Mesenchymal stem cell (in vitro differentiated cells and primary cell): ENCODE data around the gene CUEDC2.

Source experiments
- DNase-seq: peaks from one replicate; pipeline ENCODE4 v3.0.0-alpha.2; 2013
- H2AFZ ChIP-seq: one replicate; pipeline ENCODE4 v1.6.1; 2013; ENCODE audit warnings: low read depth, mild to moderate bottlenecking, control low read depth, inconsistent platforms, low read length, moderate library complexity
- H2AK5ac ChIP-seq: 2 replicates; pipeline ENCODE4 v1.6.1; 2013; ENCODE audit warnings: low read length, moderate library complexity, mild to moderate bottlenecking, inconsistent platforms; ENCODE audit not compliant: severe bottlenecking
- H2BK120ac ChIP-seq: one replicate; pipeline ENCODE4 v1.6.1; 2013; ENCODE audit warnings: low read depth, mild to moderate bottlenecking, inconsistent platforms, low read length, moderate library complexity
- H2BK12ac ChIP-seq, 2 experiments: one replicate each; pipeline ENCODE4 v1.6.1; 2013; ENCODE audit warnings: inconsistent platforms in 2 of 2, low read length in 2 of 2, mild to moderate bottlenecking in 2 of 2, moderate library complexity in 2 of 2, control low read depth in 1 of 2
- H2BK15ac ChIP-seq: one replicate; pipeline ENCODE4 v1.6.1; 2013; ENCODE audit warnings: mild to moderate bottlenecking, low read depth, inconsistent platforms; ENCODE audit not compliant: poor library complexity, severe bottlenecking
- H2BK5ac ChIP-seq: 2 replicates; pipeline ENCODE4 v1.6.1; 2013; ENCODE audit warnings: low read depth, mild to moderate bottlenecking, low read length, control low read depth, inconsistent platforms; ENCODE audit not compliant: poor library complexity, severe bottlenecking
- H3K14ac ChIP-seq, 2 experiments: one replicate each; pipeline ENCODE4 v1.6.1; 2013; ENCODE audit warnings: inconsistent platforms in 2 of 2, low read length in 2 of 2, control low read depth in 1 of 2, mild to moderate bottlenecking in 1 of 2, moderate library complexity in 1 of 2
- H3K18ac ChIP-seq, 2 experiments: one replicate each; pipeline ENCODE4 v1.6.1; 2013; ENCODE audit warnings: inconsistent platforms in 2 of 2, low read length in 2 of 2, control low read depth in 1 of 2, low read depth in 1 of 2, mild to moderate bottlenecking in 1 of 2
- H3K23ac ChIP-seq, 2 experiments: one replicate each; pipeline ENCODE4 v1.6.1; 2013; ENCODE audit warnings: inconsistent platforms in 2 of 2, low read length in 2 of 2, mild to moderate bottlenecking in 2 of 2, moderate library complexity in 2 of 2, control low read depth in 1 of 2
- H3K27ac ChIP-seq: 2 replicates; pipeline ENCODE4 v1.5.1; 2013; ENCODE audit warnings: mild to moderate bottlenecking, moderate library complexity, low read length, control low read depth, inconsistent platforms; ENCODE audit not compliant: poor library complexity, severe bottlenecking
- H3K27me3 ChIP-seq, 2 experiments: 2 replicates each; pipeline versions ENCODE4 v1.6.1 to v1.7.0; 2013; ENCODE audit warnings: low read length in 2 of 2, mild to moderate bottlenecking in 2 of 2, moderate library complexity in 2 of 2, control low read depth in 1 of 2, inconsistent platforms in 1 of 2; ENCODE audit not compliant: control insufficient read depth in 1 of 2, insufficient read depth in 1 of 2
- H3K36me3 ChIP-seq, 2 experiments: 2 replicates each; pipeline versions ENCODE4 v1.6.1 to v1.7.0; 2013; ENCODE audit warnings: low read length in 2 of 2, control low read depth in 1 of 2, inconsistent platforms in 1 of 2, low read depth in 1 of 2, mild to moderate bottlenecking in 1 of 2; ENCODE audit not compliant: insufficient read depth in 2 of 2, control insufficient read depth in 1 of 2
- H3K4ac ChIP-seq, 2 experiments: one replicate each; pipeline ENCODE4 v1.6.1; 2013; ENCODE audit warnings: inconsistent platforms in 2 of 2, low read length in 2 of 2, mild to moderate bottlenecking in 2 of 2, moderate library complexity in 2 of 2, control low read depth in 1 of 2, low read depth in 1 of 2
- H3K4me1 ChIP-seq: 2 replicates; pipeline ENCODE4 v1.6.1; 2013; ENCODE audit warnings: low read depth, low read length, control low read depth; ENCODE audit not compliant: control insufficient read depth, insufficient read depth
- H3K4me2 ChIP-seq: 2 replicates; pipeline ENCODE4 v1.6.1; 2013; ENCODE audit warnings: low read length, mild to moderate bottlenecking, inconsistent platforms; ENCODE audit not compliant: poor library complexity, severe bottlenecking
- H3K4me3 ChIP-seq, 2 experiments: 2 replicates each; pipeline versions ENCODE4 v1.5.1 to v1.7.0; 2013; ENCODE audit warnings: low read length in 2 of 2, mild to moderate bottlenecking in 2 of 2, control low read depth in 1 of 2, low read depth in 1 of 2; ENCODE audit not compliant: insufficient read depth in 1 of 2
- H3K79me1 ChIP-seq: replicated peaks from 2 replicates; pipeline ENCODE4 v1.6.1; 2013; ENCODE audit warnings: mild to moderate bottlenecking, control low read depth, low read length, inconsistent platforms; ENCODE audit not compliant: poor library complexity, severe bottlenecking
- H3K9ac ChIP-seq: 2 replicates; pipeline ENCODE4 v1.7.0; 2013; ENCODE audit warnings: mild to moderate bottlenecking, low read length, moderate library complexity
- H3K9me3 ChIP-seq: 2 replicates; pipeline ENCODE4 v1.7.0; 2013; ENCODE audit warnings: mild to moderate bottlenecking, low read length; ENCODE audit not compliant: control insufficient read depth
- H4K8ac ChIP-seq: one replicate; pipeline ENCODE4 v1.6.1; 2013; ENCODE audit warnings: inconsistent platforms, mild to moderate bottlenecking, low read length, moderate library complexity
- H4K91ac ChIP-seq: one replicate; pipeline ENCODE4 v1.6.1; 2013; ENCODE audit warnings: mild to moderate bottlenecking, low read length, inconsistent platforms
- WGBS: methylation state at CpG from one replicate; pipeline ENCODE4 v1.1.7; 2013; ENCODE audit warnings: mixed read lengths; 5-methylcytosine and 5-hydroxymethylcytosine counted together

CUEDC2 gene

DNA sequence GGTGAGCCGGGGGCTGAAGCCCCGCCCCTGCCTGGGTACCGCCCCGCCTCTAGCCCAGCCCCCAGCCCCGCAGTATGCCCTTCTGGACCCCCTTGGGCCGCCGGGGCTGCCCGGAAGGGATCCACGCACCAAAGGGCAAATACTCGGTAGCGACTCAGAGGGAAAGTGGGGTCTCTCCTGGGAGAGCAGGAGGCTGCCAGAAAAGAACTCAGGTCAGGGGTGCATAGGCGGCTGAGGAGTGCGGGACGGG is 10.9 kb downstream of the CUEDC2 start:
- peak overlapping the region in 1 of 2 experiments; percentile 31 for H2BK12ac ChIP-seq
- 0% methylated on average over 14 of the region's 14 CpGs for WGBS
- no peak overlapping the region for H3K27ac ChIP-seq
- H3K36me3 ChIP-seq, result peaks cover 22 to 30% of the 10 kb centered on the region in 2 experiments
- peak overlapping the region; percentile 85 for H2AFZ ChIP-seq
- peak overlapping the region; percentile 94 for H4K8ac ChIP-seq
- H3K27me3 ChIP-seq, result peaks cover 25 to 26% of the 10 kb centered on the region in 2 experiments
- peaks cover 25% of the 10 kb centered on the region for H3K79me1 ChIP-seq
- peak overlapping the region; percentile 73 for H3K9ac ChIP-seq
- H3K9me3 ChIP-seq, result no peaks in the 10 kb centered on the region
- H3K4ac ChIP-seq, result peak overlapping the region; percentile 80 to 83
- H3K4me3 ChIP-seq, result peak overlapping the region; percentile 85 to 94
- no peak overlapping the region for H2BK15ac ChIP-seq
- peak overlapping the region in 1 of 2 experiments; percentile 31 for H3K14ac ChIP-seq
- H3K18ac ChIP-seq, result peak overlapping the region; percentile 63 to 83
- H2BK5ac ChIP-seq, result no peak overlapping the region
- DNase-seq, result no peak
- H2AK5ac ChIP-seq, result no peak overlapping the region
- peak overlapping the region; percentile 64 for H4K91ac ChIP-seq
- no peak overlapping the region for H2BK120ac ChIP-seq
- peak overlapping the region; percentile 98 for H3K4me2 ChIP-seq
- H3K4me1 ChIP-seq, result peaks cover 33% of the 10 kb centered on the region
- peak overlapping the region; percentile 26 to 70 for H3K23ac ChIP-seq

DNA sequence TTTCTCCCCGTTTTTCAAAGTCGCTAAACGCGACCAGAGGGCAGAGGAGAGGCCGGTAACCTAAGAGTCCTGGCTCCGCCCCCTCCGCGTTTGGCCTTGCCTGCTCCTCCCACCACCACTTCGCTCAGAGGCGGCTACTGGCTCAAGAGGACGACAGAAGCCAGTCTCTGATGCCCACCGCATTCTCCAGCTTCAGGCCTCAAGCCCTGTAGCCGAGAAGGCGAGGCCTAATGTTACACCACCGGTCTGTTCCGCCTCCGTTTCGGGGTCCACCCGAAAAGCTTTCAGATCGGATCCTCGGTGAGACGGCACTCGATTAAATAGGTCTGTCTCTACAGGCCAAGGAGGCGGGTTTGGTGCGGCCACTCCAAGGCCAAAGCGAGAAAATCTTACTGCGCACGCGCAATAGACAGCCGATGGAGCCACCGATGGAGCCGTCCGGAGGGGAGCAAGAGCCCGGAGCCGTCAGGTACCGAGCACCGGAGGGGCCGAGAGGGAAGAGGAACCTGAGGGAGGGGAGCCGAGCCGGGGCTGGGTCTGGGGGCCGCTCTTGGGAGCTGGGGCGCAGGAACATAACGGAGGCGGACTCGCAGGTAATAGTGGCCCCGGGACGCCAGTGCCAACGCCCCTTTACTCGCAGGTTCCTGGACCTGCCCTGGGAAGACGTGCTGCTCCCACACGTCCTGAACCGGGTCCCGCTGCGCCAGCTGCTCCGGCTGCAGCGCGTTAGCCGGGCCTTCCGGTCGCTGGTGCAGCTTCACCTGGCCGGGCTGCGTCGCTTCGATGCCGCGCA is 11.5 kb downstream of the CUEDC2 start, which contains the start of gene FBXL15:
Gene FBXL15 (plus strand): TSS at position 123 of the 793 bp plus-strand sequence. CDS start 294 bp downstream, at position 417.
- peak within 1 kb of the TSS; percentile 96 for H4K8ac ChIP-seq
- H3K4me3 ChIP-seq, result peak within 1 kb of the TSS; percentile 85 to 94
- H3K14ac ChIP-seq, result peak within 1 kb of the TSS in 1 of 2 experiments; percentile 71
- peak within 1 kb of the TSS; percentile 26 to 70 for H3K23ac ChIP-seq
- peaks cover 33% of the 10 kb centered on the region for H3K4me1 ChIP-seq
- peak within 1 kb of the TSS; percentile 10 for H2BK5ac ChIP-seq
- H2AK5ac ChIP-seq, result no peak within 1 kb of the TSS
- H2AFZ ChIP-seq, result peak within 1 kb of the TSS; percentile 91
- no peaks in the 10 kb centered on the region for H3K9me3 ChIP-seq
- H2BK12ac ChIP-seq, result peak within 1 kb of the TSS; percentile 24 to 31
- peak within 1 kb of the TSS; percentile 73 for H3K9ac ChIP-seq
- peaks cover 22% of the 10 kb centered on the region for H3K79me1 ChIP-seq
- peak; percentile 98 for DNase-seq
- H4K91ac ChIP-seq, result peak within 1 kb of the TSS; percentile 95
- peak within 1 kb of the TSS; percentile 83 to 88 for H3K4ac ChIP-seq
- peaks cover 29 to 32% of the 10 kb centered on the region in 2 experiments for H3K27me3 ChIP-seq
- peak within 1 kb of the TSS; percentile 68 for H2BK15ac ChIP-seq
- H2BK120ac ChIP-seq, result no peak within 1 kb of the TSS
- under 1% methylated on average over 63 of the region's 66 CpGs for WGBS
- H3K36me3 ChIP-seq, result peaks cover 22 to 30% of the 10 kb centered on the region in 2 experiments
- peak within 1 kb of the TSS; percentile 85 to 93 for H3K18ac ChIP-seq
- peak within 1 kb of the TSS; percentile 97 for H3K27ac ChIP-seq
- peak within 1 kb of the TSS; percentile 98 for H3K4me2 ChIP-seq

- Histone ChIP-seq H2BK12ac (no peak overlapping the region), H3K36me3 (peaks cover 22 to 30% of the 10 kb centered on the region in 2 experiments), H4K91ac (no peak overlapping the region), H3K4me3 (peak overlapping the region; percentile 85 to 94), H3K9me3 (no peaks in the 10 kb centered on the region), H3K79me1 (peaks cover 18% of the 10 kb centered on the region), H3K4ac (no peak overlapping the region), H2BK120ac (no peak overlapping the region), H3K14ac (no peak overlapping the region), H2BK15ac (no peak overlapping the region), H2BK5ac (no peak overlapping the region), H3K4me2 (peak overlapping the region; percentile 96), H3K27ac (peak overlapping the region; percentile 97), H3K4me1 (peaks cover 33% of the 10 kb centered on the region), H4K8ac (no peak overlapping the region), H3K23ac (no peak overlapping the region), H3K27me3 (peaks cover 35 to 38% of the 10 kb centered on the region in 2 experiments), H2AK5ac (no peak overlapping the region), H3K18ac (no peak overlapping the region), H2AFZ (no peak overlapping the region), H3K9ac (peak overlapping the region; percentile 73)
- 0% methylated on average over 8 of the region's 21 CpGs for WGBS
- no peak for DNase-seq
Observed at GRCh38 chr10:102420181-102420713, 12.1 kb downstream of the CUEDC2 start.
